ENCODE measurements around the gene BCL2L11.

GRCh38 chr2:111190816-111191540 is 70.3 kb downstream of the BCL2L11 start:
- TF ChIP-seq SPI1 (IDR thresholded peaks at IDR 0.05; ENCODE audit: borderline replicate concordance, low read depth) (no peak), REST (IDR thresholded peaks at IDR 0.05; ENCODE audit: insufficient replicate concordance, low read depth) (no peak)
- TF ChIP-seq, protein P1, sequence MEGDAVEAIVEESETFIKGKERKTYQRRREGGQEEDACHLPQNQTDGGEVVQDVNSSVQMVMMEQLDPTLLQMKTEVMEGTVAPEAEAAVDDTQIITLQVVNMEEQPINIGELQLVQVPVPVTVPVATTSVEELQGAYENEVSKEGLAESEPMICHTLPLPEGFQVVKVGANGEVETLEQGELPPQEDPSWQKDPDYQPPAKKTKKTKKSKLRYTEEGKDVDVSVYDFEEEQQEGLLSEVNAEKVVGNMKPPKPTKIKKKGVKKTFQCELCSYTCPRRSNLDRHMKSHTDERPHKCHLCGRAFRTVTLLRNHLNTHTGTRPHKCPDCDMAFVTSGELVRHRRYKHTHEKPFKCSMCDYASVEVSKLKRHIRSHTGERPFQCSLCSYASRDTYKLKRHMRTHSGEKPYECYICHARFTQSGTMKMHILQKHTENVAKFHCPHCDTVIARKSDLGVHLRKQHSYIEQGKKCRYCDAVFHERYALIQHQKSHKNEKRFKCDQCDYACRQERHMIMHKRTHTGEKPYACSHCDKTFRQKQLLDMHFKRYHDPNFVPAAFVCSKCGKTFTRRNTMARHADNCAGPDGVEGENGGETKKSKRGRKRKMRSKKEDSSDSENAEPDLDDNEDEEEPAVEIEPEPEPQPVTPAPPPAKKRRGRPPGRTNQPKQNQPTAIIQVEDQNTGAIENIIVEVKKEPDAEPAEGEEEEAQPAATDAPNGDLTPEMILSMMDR (IDR thresholded peaks at IDR 0.05; ENCODE audit: insufficient read depth, low read length): no peak

All from HL-60 (cell line).